ENCODE results near the gene FASN.

Gene FASN

GRCh38 chr17:82121660-82122629 is 23.9 kb upstream of the FASN start:
- no peak for DNase-seq (ENCODE audit: low spot score)
- no peak for TF ChIP-seq CTCF (IDR thresholded peaks at IDR 0.05; ENCODE audit: extremely low read depth, missing control alignments)

- TF ChIP-seq CTCF (IDR thresholded peaks at IDR 0.05; ENCODE audit: extremely low read depth, missing control alignments), result no peak
- no peak for DNase-seq (ENCODE audit: low spot score)
Measured at GRCh38 chr17:82121246-82121645, 23.2 kb upstream of the FASN start.

- DNase-seq (ENCODE audit: low spot score), result no peak
- TF ChIP-seq CTCF (IDR thresholded peaks at IDR 0.05; ENCODE audit: extremely low read depth, missing control alignments), result no peak
Measured at GRCh38 chr17:82120148-82120547, 22.1 kb upstream of the FASN start.

- no peak for TF ChIP-seq CTCF (IDR thresholded peaks at IDR 0.05; ENCODE audit: extremely low read depth, missing control alignments)
- no peak for DNase-seq (ENCODE audit: low spot score)
Measured at GRCh38 chr17:82118815-82119380, 20.9 kb upstream of the FASN start.

GRCh38 chr17:82118168-82118814 is 20.3 kb upstream of the FASN start:
- no peak for TF ChIP-seq CTCF (IDR thresholded peaks at IDR 0.05; ENCODE audit: extremely low read depth, missing control alignments)
- no peak for DNase-seq (ENCODE audit: low spot score)

- DNase-seq (ENCODE audit: low spot score), result no peak
- no peak for TF ChIP-seq CTCF (IDR thresholded peaks at IDR 0.05; ENCODE audit: extremely low read depth, missing control alignments)
Measured at GRCh38 chr17:82117139-82118090, 19.4 kb upstream of the FASN start.
